GM18507 (cell line): ENCODE data around the gene POLE.
"Not testable (repeated sequence)": the region's sequence is repeated elsewhere in the genome, so short reads cannot be mapped to it uniquely, and the experiment has no call there.

Experiments
- DNase-seq: peaks from one replicate; pipeline ENCODE4 v3.0.0; 2011; ENCODE audit warnings: low read depth; ENCODE audit not compliant: insufficient read length; ENCODE audit errors: extremely low spot score
- FAIRE-seq: peaks from 2 replicates; lab custom pipeline; 2011; peaks lifted over from hg19 to GRCh38; lab: Jason Lieb, UNC

The POLE gene

DNA sequence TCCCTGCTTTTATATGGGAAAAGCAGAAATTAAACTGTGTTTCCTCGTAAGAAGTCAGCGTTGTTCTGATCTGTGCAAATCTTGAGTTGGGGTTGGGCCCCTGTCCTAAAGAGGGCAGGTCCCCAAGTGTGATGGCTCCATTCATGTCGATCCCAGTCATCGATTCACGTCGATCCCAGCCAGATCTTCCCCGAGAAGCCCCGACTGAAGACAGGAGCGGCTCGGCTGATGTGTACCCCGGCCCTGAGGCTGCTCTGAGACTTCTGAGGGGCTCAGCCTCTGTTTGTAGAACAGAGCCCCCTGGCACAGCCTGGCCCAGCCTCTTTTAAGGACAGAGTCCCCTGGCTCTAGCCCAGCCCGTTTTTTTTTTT is 32.8 kb upstream of the POLE start:
- FAIRE-seq = no peak
- DNase-seq = no peak

DNA sequence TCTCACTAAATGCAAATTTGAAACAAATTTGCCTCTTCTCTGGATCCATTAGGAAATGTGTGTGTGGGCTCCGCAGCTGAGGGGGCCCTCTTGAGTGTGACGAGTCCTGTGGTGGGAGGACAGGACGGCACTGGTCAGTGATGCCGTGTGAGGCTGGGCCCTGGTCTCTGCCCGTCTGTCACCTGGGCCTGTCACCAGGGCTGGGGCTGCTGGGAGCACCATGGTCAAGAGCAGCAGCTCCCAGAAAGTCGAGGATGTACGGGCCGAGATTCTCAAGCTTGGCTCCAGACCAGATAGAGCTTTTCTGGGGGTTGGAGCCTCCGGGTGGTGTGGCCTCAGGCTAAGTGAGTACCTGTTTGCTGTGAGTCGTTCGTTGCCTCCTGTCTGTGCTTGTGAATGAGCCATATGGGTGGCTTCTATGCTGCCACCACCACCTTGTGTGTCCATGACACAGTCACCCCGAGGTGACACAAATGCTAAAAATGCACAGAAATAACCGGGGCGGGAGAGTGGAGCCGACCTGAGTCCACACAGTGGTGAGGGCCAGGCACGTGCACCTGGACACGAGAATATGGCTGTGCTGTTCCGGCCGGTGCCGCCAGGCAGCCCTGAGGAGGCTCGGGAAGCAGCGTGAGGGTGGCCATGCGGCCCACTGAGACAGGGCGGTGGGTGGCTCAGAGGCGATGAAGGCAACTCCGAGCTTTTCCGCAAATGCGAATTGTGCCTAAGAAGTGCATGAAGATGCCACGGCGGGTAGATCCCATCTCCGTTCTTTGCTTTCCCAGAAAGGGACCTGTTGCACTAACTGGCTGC is 32.2 kb upstream of the POLE start:
- FAIRE-seq (no peak), DNase-seq (no peak)

DNA sequence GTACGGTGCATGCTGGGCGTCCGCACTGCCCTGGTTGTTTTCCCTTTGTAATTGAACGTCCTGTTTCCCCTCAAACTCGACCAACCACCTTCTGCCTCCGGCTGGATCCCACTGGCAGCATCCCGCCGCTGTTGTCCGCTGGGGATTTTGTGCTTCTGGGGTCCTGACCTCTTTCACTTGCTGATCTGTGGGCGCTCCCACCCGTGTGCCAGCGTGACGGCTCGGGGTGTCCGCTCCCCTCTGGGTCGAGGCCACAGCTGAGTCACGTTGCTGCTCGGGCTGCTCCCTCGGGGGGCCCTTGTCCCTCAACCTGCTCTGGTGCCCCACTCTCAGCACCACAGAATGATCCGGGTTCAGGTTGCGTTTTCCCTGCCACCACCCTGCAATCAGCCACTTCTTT is 31.5 kb upstream of the POLE start:
- FAIRE-seq (no peak), DNase-seq (no peak)

DNA sequence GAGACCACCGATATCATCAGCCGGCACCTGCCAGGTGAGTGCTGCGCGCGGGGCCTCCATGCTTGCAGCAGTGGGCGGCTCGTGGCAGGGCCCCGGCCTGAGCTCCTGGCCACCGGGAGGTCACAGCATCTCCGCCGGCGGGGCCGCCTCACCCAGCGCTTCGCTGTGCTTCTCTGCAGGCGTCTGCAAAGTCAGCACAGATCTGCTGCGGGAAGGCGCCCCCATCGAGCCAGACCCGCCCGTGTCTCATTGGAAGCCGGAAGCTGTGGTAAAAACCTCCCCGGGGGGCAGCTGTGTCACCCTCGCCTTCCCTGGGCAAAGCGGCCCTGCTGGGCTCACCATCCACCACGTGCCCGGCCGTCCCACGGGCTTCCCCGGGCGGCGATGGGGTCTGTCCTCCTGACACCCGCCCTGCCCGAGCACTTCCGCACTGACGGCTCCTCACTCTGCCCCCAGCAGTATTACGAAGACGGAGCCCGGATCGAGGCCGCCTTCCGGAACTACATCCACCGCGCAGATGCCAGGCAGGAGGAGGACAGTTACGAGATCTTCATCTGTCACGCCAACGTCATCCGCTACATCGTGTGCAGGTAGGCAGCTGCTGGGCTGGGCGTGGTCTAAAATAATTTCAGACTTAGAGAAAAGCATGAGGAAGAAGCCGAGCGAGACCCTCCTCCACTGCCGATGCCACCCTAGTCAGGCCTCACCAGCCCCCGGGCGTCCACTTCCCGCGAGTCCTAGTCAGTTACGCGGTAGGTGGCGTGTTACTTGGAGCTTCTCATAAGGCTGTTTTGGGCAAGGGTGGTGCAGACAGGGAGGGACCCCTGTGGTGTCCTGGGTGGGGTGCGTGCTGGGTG is 30.6 kb upstream of the POLE start:
- DNase-seq = no peak
- no peak for FAIRE-seq

DNA sequence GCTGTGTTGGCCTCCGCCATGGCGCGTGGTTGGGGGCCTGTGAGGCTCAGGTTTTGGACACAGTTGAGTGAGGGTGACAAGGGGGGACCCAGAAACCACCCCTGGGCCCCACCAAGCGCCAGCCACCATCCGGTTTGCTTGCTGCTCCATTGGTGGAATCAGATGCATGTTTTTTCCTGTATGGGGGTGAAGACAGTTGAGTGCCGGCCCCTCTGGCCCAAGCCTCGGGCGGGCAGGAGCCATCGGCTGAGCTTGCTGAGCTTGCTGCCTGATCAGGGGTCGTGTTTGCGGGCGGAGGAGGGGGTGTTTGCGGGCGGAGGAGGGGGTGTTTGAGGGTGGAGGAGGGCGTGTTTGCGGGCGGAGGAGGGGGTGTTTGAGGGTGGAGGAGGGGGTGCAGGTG is 29.9 kb upstream of the POLE start:
- FAIRE-seq (no peak), DNase-seq (no peak)

DNA sequence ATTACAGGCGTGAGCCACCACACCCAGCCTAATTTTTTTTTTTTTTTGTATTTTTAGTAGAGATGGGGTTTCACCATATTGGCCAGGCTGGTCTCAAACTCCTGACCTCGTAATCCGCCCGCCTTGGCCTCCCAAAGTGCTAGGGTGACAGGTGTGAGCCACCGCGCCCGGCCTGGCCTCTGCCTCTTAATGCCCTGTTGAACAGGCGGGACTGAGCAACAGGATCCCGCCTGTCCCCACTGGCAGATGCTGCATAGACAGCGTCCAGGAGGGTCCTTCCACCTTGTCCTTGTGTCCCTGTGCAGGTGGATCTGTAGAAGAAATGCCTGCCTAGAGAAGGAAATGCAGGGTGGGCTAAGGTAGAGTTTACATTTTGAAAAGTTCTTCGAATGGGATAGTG is 29.2 kb upstream of the POLE start:
- no peak for DNase-seq
- no peak for FAIRE-seq

DNA sequence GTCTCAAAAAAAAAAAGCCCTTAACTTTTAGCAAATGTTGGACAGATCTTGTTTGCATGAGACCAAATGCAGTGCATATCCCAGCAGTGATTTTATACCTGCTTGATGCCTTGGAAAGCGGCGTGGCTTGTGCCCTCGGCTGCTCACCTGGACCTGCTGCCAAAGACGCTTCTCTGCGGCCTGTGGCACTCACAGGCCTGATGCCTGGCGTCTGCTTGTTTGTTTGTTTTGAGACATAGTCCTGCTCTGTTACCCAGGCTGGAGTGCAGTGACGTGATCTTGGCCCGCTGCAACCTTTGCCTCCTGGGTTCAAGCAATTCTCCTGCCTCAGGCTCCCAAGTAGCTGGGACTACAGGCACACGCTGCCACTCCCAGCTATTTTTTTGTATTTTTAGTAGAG is 28.7 kb upstream of the POLE start:
- DNase-seq (no peak), FAIRE-seq (no peak)

DNA sequence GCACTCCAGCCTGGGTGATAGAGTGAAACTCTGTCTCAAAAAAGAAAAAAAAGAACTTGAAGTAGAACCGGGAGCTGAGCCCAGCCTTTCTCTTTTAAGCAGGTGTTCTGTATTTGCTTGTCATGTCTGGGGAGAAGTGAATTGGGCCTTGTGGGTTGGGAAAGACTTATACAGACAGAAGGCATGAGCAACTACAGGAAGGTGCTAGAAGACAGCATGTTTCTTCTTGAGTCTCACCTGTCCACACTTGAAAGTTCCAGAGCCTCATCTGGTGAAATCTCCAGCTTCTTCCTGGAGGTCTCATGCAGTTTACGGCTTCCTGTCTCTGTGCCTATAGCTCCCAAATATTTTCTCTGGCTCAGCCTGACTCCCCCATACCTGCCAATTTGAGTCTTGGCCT is 26.0 kb upstream of the POLE start:
- DNase-seq (no peak), FAIRE-seq (no peak)

DNA sequence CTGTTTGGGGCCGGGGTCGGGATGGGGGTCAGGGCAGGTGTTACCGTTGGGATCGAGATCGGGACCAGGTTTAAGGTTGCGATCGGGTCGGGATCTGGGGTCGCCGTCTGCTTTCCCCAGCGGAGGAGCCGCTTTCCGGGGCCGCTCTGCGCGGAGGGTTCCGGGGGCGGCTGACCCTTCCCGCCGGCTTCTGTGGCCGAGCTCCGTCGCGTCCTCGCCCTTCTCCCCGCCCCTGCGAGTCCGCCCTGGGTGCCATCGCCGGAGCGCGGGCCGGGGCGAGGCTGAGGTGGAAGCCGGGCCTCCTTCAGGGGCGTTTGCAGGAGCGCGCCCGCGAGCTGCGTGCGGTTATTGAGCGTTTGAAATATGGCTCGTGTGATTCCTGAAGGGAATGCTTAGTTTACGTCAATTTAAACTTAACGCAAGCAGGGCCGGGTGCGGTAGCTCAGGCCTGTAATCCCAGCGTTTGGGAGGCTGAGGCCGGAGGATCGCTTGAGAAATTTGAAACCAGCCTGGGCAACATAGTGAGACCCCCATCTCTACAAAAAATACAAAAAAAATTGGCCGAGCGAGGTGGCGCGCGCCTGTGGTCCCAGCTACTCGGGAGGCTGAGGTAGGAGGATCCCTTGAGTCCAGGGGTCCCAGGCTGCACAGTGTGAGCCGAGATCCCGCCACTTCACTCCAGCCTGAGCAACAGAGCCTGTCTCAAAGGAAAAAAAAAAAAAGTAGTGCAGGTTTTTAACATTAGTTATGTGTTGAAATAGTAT is 24.1 kb upstream of the POLE start:
- DNase-seq (no peak), FAIRE-seq (no peak)

DNA sequence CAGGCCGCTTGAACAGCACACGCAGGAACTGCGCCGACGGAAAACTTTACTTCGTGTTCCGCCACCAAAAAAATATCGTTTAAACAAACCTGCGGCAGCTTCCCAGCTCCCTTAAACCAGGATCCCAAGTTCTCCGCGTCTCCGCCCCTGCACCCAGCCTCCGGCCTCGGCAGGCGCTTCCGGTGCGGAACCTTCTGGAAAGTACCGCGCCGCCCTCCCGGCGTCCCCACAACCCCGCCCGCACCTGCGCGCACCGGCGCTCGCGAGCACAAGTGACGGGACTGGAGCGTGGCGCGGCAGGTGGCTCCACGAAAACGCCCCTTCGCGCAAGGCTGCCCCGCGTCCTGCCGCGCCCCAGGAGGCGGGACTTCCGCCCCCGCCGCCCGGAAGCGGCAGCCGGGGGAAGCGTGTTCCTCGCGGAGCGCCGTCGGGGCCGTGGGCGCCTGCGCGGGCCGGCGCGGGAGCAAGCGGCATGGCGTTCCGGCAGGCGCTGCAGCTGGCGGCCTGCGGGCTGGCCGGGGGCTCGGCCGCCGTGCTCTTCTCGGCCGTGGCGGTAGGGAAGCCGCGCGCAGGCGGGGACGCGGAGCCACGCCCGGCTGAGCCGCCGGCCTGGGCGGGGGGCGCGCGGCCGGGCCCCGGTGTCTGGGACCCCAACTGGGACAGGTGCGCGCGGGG is 23.4 kb upstream of the POLE start, which contains the start of gene PGAM5:
Gene PGAM5 (plus strand): TSS at position 438 of the 675 bp plus-strand sequence. CDS start 35 bp downstream, at position 473.
- FAIRE-seq = peak; percentile 94

DNA sequence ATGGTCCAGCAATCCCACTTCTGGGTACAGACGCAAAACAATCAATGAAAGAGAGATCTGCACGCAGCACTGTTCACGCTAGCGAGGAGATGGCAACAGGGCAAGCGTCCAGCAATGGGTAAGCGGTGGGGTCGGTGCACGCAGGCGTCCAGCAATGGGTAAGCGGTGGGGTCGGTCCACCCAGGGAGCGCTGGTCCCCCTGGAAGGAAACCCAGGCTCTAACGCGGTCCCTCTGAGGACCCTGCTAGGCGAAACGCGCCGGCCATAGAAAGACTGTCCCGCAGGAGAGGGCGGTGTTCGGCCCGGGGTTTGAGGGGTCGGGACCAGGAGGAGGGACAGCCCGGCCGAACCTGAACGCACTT is 22.9 kb upstream of the POLE start:
- DNase-seq = no peak
- FAIRE-seq = peak; percentile 12

More for the DNA sequence above, 23.4 kb upstream of the POLE start, which contains the start of gene PGAM5:
- peak; percentile 87 for DNase-seq

DNA sequence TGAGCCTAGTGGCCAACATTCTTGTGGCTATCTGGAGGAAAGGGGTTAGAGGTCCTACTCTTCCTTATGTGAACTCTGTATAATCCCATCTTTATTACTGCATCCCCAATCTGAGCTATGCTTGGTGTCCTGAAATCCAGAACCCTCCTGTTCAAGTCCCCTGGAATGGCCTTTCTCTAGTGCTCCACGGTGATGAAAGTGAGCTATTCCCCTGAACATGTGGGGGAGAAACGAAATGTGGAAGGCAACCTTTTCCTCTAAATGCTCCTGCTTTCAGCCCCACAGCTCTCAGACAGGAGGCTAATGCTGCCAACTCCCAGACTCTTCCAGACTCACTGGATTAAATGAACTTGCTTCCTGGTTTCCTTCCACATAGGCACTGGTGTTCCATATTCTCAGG is 21.0 kb upstream of the POLE start:
- no peak for FAIRE-seq
- no peak for DNase-seq

DNA sequence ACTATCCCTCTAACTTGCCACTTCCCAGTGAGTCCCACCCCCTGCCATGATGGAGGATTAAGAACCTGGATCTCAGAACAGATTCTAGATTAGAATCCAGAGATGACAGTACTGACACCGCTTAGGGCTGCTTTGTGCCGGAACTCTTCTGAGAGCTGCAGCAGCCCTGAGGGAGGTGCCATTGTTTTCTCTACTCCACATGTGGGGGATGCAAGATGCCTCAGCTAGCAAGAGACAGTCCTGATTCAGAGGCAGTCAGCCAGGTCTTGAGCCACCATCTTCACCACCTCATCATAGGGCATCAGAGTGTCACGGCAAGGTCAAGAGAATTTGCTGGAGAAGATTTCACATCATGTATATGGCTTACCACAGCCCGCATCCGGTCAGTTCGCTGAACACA is 20.1 kb upstream of the POLE start:
- FAIRE-seq (no peak), DNase-seq (no peak)

DNA sequence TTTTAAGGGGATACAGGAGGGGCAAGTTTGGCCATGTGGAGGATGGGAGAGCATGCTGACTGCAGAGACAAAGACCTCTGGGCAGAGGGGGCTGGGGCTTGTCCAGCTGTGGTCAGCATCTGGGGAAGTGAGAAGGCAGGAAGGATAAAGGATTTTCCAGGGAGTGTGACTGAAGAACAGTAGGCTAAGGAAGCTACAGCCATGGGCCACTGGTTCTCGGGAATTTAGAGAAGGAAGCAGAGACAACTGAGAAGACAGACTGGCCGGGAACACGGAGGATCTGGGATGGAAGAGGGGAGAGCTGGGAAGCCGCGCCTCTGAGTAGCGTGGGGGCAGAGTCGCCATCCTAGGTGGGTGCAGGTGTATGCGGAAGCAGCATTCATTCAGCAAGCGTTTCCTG is 16.5 kb upstream of the POLE start:
- FAIRE-seq (no peak), DNase-seq (no peak)

DNA sequence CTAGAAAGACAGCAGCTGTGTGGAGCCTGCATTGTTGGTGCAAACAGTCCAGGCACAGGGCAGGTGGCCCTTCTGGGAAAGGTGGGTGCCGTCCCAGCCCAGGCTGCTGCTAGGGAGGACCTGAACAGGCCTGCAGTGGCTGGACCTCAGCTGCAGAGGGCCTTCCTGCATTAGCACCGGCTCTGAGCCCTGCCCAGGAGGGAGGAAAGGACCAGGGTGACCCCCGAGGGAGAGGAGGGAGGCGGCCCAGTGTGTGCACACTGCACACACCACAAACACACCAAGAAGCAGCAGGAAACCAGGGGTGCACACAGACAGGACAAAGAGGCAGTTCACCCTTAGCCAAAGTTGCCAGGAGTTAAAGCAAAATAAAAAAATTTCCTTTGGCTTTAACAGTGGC is 15.5 kb upstream of the POLE start:
- no peak for DNase-seq
- no peak for FAIRE-seq

DNA sequence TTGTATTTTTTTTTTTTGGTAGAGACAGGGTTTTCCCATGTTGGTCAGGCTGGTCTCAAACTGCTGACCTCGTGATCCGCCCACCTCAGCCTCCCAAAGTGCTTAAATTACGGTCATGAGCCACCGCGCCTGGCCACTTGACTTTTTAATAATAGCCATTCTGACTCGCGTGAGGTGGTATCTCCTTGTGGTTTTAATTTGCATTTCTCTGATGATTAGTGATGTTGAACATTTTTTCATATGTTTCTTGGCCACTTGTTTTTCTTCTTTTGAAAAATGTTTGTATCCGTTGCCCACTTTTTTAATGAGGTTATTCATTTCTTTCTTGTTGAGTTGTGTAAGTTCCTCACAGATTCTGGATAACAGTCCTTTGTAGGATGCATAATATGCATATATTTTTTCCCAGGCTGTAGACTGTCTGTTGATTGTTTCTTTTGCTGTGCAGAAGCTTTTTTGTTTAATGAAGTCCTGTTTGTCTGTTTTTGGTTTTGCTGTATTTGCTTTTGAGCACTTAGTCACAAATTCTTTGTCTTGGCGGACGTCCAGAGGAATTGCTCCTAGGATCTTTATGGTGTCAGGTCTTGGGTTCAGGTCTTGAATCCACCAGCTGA is 13.2 kb upstream of the POLE start:
- DNase-seq = no peak
- peak; percentile 58 for FAIRE-seq

DNA sequence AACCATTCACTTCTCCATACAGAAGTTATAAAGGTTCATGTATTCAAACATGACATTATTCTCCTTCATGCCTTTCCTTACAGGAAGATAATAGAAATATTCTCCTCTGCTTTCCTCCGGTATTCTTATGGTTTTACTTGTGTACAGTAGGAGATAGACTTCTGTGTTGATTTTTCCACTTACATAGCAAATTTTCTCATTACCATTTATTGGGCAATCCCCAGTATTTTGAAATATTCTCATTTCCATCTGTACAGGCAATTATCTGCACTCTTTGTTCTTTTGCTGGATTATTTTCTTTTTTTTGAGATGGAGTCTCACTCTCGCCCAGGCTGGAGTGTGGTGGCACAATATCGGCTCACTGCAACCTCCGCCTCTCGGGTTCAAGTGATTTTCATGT is 11.2 kb upstream of the POLE start:
- FAIRE-seq (no peak), DNase-seq (no peak)

DNA sequence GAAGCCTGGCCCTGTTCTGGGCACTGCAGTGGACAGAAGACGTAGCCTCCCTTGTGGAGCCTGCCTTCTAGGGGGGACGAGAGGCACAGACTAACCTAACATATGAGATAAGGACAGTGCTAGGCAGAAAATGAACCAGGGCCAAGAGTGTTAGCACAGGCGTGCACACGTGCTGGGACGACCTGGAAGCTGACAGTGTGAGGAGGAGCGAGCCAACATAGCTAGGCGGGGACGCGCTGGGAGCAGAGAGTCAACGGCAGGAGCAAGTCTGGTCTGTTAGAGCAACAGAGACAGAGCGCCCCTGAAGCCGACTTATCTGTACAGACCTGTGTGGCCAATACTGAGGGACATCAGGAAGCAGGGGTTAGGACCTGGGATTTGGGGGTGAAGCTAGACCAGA is 8.3 kb upstream of the POLE start:
- FAIRE-seq (no peak), DNase-seq (no peak)

DNA sequence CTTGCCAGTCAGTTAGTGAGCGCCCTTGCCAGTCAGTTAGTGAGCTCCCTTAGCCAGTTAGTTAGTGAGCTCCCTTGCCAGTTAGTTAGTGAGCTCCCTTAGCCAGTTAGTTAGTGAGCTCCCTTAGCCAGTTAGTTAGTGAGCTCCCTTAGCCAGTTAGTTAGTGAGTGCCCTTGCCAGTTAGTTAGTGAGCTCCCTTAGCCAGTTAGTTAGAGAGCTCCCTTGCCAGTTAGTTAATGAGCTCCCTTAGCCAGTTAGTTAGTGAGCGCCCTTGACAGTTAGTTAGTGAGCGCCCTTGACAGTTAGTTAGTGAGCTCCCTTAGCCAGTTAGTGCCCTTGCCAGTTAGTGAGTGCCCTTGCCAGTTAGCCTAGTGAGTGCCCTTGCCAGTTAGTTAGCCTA is 7.7 kb upstream of the POLE start:
- DNase-seq, FAIRE-seq: not testable (repeated sequence)
